Measurements from ENCODE around the gene SCG3. TPM values are rescaled to one million over a fixed set of nuclear protein-coding genes. Genes with fewer than 3 reads are reported as not detected.

Gene SCG3
- total RNA-seq, 1 donor from 2014 or later: not detected

GRCh38 chr15:51696566-51696965 is 15.3 kb downstream of the SCG3 start:
- TF ChIP-seq CTCF (IDR thresholded peaks at IDR 0.05): no peak
- POLR2A ChIA-PET: no interaction called here
- DNase-seq (no peak), ATAC-seq (ENCODE audit: low read depth) (no peak)
- H3K4me1 Mint-ChIP-seq: peaks cover 12% of the 10 kb centered on the region
- H3K9me3 Mint-ChIP-seq: no peaks in the 10 kb centered on the region
- no peak overlapping the region for H3K27ac Mint-ChIP-seq
- CTCF ChIA-PET: no interaction called here
- no peaks in the 10 kb centered on the region for H3K36me3 Mint-ChIP-seq (ENCODE audit: low read depth)
- no peak overlapping the region for H3K4me3 Mint-ChIP-seq
- intact Hi-C loops (cut with micrococcal nuclease): no loop called here
- no peaks in the 10 kb centered on the region for H3K27me3 Mint-ChIP-seq

- Mint-ChIP-seq H3K27me3 (no peaks in the 10 kb centered on the region), H3K27ac (no peak overlapping the region), H3K4me1 (peaks cover 6% of the 10 kb centered on the region), H3K36me3 (ENCODE audit: low read depth) (no peaks in the 10 kb centered on the region), H3K9me3 (no peaks in the 10 kb centered on the region), H3K4me3 (no peak overlapping the region)
- no peak for TF ChIP-seq CTCF (IDR thresholded peaks at IDR 0.05)
- CTCF ChIA-PET: no interaction called here
- intact Hi-C loops (cut with micrococcal nuclease): no loop called here
- DNase-seq: no peak
- POLR2A ChIA-PET: no interaction called here
- ATAC-seq (ENCODE audit: low read depth): no peak
Measured at GRCh38 chr15:51697163-51697562, 15.9 kb downstream of the SCG3 start.

GRCh38 chr15:51699373-51699772 is 18.1 kb downstream of the SCG3 start:
- no peaks in the 10 kb centered on the region for H3K27me3 Mint-ChIP-seq
- no peak overlapping the region for H3K27ac Mint-ChIP-seq
- no peaks in the 10 kb centered on the region for H3K9me3 Mint-ChIP-seq
- H3K4me1 Mint-ChIP-seq: no peaks in the 10 kb centered on the region
- ChIA-PET POLR2A (no interaction called here), CTCF (no interaction called here)
- H3K4me3 Mint-ChIP-seq: no peak overlapping the region
- no peak for TF ChIP-seq CTCF (IDR thresholded peaks at IDR 0.05)
- no peak for DNase-seq
- intact Hi-C loops (cut with micrococcal nuclease): no loop called here
- no peaks in the 10 kb centered on the region for H3K36me3 Mint-ChIP-seq (ENCODE audit: low read depth)
- no peak for ATAC-seq (ENCODE audit: low read depth)

GRCh38 chr15:51702710-51703109 is 21.4 kb downstream of the SCG3 start:
- no peaks in the 10 kb centered on the region for H3K36me3 Mint-ChIP-seq (ENCODE audit: low read depth)
- H3K27me3 Mint-ChIP-seq: no peaks in the 10 kb centered on the region
- H3K4me3 Mint-ChIP-seq: no peak overlapping the region
- no peak for TF ChIP-seq CTCF (IDR thresholded peaks at IDR 0.05)
- no peaks in the 10 kb centered on the region for H3K4me1 Mint-ChIP-seq
- ChIA-PET CTCF (interaction anchor here (2.5 kb wide), 1 partner anchor 74 kb away, joined by 9 read pairs; no protein-coding TSS in a partner anchor), POLR2A (no interaction called here)
- ATAC-seq (ENCODE audit: low read depth): no peak
- DNase-seq: no peak
- intact Hi-C loops (cut with micrococcal nuclease): no loop called here
- H3K27ac Mint-ChIP-seq: no peak overlapping the region
- H3K9me3 Mint-ChIP-seq: no peaks in the 10 kb centered on the region

- no peak overlapping the region for H3K4me3 Mint-ChIP-seq
- H3K36me3 Mint-ChIP-seq (ENCODE audit: low read depth): no peaks in the 10 kb centered on the region
- TF ChIP-seq CTCF (IDR thresholded peaks at IDR 0.05): no peak
- H3K4me1 Mint-ChIP-seq: no peaks in the 10 kb centered on the region
- no peak overlapping the region for H3K27ac Mint-ChIP-seq
- intact Hi-C loops (cut with micrococcal nuclease): no loop called here
- no peaks in the 10 kb centered on the region for H3K9me3 Mint-ChIP-seq
- ATAC-seq (ENCODE audit: low read depth): no peak
- POLR2A ChIA-PET: no interaction called here
- CTCF ChIA-PET: no interaction called here
- no peak for DNase-seq
- H3K27me3 Mint-ChIP-seq: no peaks in the 10 kb centered on the region
Measured at GRCh38 chr15:51706291-51706690, 25.0 kb downstream of the SCG3 start.

Data from activated B cell treated with CpG ODN at 0.5 μM for 24 hours (primary cell).